Smooth muscle cell (in vitro differentiated cells): ENCODE measurements around the gene UBE4B. TPM values are rescaled to one million over a fixed set of nuclear protein-coding genes. Genes with fewer than 3 reads are reported as not detected.

Source experiments
- DNase-seq: peaks from one replicate; lab custom pipeline; 2025; ENCODE audit not compliant: unreplicated experiment; lab: John Stamatoyannopoulos, UW
- H2AFZ ChIP-seq: fragments of 200-600 bp; sonication (generic); 2 replicates; pipeline ENCODE4 v1.6.0; 2016; ENCODE audit warnings: antibody characterized with exemption, low read depth, mild to moderate bottlenecking
- H3F3A ChIP-seq: fragments of 200-600 bp; sonication (generic); 2 replicates; pipeline ENCODE4 v1.6.0; 2017; ENCODE audit warnings: antibody characterized with exemption, low read depth
- H3K27ac ChIP-seq: fragments of 200-600 bp; sonication (generic); 2 replicates; pipeline ENCODE4 v1.5.1; 2016; ENCODE audit warnings: low read depth, mild to moderate bottlenecking
- H3K27me3 ChIP-seq: fragments of 200-600 bp; sonication (generic); 2 replicates; pipeline ENCODE4 v1.6.1; 2016; ENCODE audit warnings: low read depth, mild to moderate bottlenecking
- H3K36me3 ChIP-seq: fragments of 200-600 bp; sonication (generic); 2 replicates; pipeline ENCODE4 v1.5.1; 2016; ENCODE audit warnings: low read depth
- H3K4me1 ChIP-seq: fragments of 200-600 bp; sonication (generic); 2 replicates; pipeline ENCODE4 v1.5.1; 2016; ENCODE audit warnings: low read depth
- H3K4me2 ChIP-seq: fragments of 200-600 bp; sonication (generic); 2 replicates; pipeline ENCODE4 v1.6.0; 2016; ENCODE audit warnings: mild to moderate bottlenecking
- H3K4me3 ChIP-seq: fragments of 200-600 bp; sonication (generic); 2 replicates; pipeline ENCODE4 v1.5.1; 2016; ENCODE audit warnings: mild to moderate bottlenecking
- H3K79me2 ChIP-seq: fragments of 200-600 bp; sonication (generic); 2 replicates; pipeline ENCODE4 v1.6.0; 2016; ENCODE audit warnings: low read depth, mild to moderate bottlenecking
- H3K9ac ChIP-seq: fragments of 200-600 bp; sonication (generic); 2 replicates; pipeline ENCODE4 v1.6.0; 2016; ENCODE audit warnings: low read depth
- H3K9me3 ChIP-seq: fragments of 200-600 bp; sonication (generic); replicated peaks from 2 replicates; pipeline ENCODE4 v1.5.1; 2016; ENCODE audit warnings: low read depth
- H4K20me1 ChIP-seq: fragments of 200-600 bp; sonication (generic); 2 replicates; pipeline ENCODE4 v1.6.0; 2016; ENCODE audit warnings: low read depth
- WGBS: methylation state at CpG from one replicate; pipeline ENCODE4 v1.1.7; 2016; ENCODE audit warnings: low lambda C conversion rate; 5-methylcytosine and 5-hydroxymethylcytosine counted together
- polyA plus RNA-seq: library from polyadenylated mRNA; unstranded; fragments of >200 nt; fragmentation: Nextera tagmentation; extraction: Ambion mirVana; gene quantifications from 2 replicates; pipeline ENCODE4 v1.2.1, GENCODE V29; 2016
- total RNA-seq: library from RNA; depleted of rRNA; stranded (reverse); fragments of >200 nt; gene quantifications from 2 replicates; pipeline ENCODE4 v1.2.3, GENCODE V29; 2014
- TF ChIP-seq, protein P1 (sequence below): fragments of 200-600 bp; sonication (generic); IDR thresholded peaks from 2 replicates; pipeline ENCODE4 v1.5.1; 2017; ENCODE audit warnings: borderline replicate concordance, mild to moderate bottlenecking, antibody characterized with exemption; ENCODE audit not compliant: insufficient read depth, poor library complexity, severe bottlenecking

UBE4B gene
- total and polyA plus RNA-seq, 2 experiments from 2014 or later = 20.9 to 54.7 TPM

GRCh38 chr1:10177876-10178275, 145.1 kb downstream of the UBE4B start:
- Histone ChIP-seq H3K36me3 (peaks cover 4% of the 10 kb centered on the region), H2AFZ (no peak overlapping the region), H3K4me3 (no peak overlapping the region), H3K79me2 (no peaks in the 10 kb centered on the region), H3K9ac (no peak overlapping the region), H4K20me1 (no peaks in the 10 kb centered on the region), H3K27ac (no peak overlapping the region), H3K9me3 (no peaks in the 10 kb centered on the region), H3K27me3 (no peaks in the 10 kb centered on the region), H3K4me2 (no peak overlapping the region), H3F3A (no peaks in the 10 kb centered on the region), H3K4me1 (peaks cover 34% of the 10 kb centered on the region)
- 87% methylated on average over 5 of the region's 5 CpGs for WGBS
- DNase-seq = no peak
- TF ChIP-seq, protein P1, sequence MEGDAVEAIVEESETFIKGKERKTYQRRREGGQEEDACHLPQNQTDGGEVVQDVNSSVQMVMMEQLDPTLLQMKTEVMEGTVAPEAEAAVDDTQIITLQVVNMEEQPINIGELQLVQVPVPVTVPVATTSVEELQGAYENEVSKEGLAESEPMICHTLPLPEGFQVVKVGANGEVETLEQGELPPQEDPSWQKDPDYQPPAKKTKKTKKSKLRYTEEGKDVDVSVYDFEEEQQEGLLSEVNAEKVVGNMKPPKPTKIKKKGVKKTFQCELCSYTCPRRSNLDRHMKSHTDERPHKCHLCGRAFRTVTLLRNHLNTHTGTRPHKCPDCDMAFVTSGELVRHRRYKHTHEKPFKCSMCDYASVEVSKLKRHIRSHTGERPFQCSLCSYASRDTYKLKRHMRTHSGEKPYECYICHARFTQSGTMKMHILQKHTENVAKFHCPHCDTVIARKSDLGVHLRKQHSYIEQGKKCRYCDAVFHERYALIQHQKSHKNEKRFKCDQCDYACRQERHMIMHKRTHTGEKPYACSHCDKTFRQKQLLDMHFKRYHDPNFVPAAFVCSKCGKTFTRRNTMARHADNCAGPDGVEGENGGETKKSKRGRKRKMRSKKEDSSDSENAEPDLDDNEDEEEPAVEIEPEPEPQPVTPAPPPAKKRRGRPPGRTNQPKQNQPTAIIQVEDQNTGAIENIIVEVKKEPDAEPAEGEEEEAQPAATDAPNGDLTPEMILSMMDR = no peak

DNA sequence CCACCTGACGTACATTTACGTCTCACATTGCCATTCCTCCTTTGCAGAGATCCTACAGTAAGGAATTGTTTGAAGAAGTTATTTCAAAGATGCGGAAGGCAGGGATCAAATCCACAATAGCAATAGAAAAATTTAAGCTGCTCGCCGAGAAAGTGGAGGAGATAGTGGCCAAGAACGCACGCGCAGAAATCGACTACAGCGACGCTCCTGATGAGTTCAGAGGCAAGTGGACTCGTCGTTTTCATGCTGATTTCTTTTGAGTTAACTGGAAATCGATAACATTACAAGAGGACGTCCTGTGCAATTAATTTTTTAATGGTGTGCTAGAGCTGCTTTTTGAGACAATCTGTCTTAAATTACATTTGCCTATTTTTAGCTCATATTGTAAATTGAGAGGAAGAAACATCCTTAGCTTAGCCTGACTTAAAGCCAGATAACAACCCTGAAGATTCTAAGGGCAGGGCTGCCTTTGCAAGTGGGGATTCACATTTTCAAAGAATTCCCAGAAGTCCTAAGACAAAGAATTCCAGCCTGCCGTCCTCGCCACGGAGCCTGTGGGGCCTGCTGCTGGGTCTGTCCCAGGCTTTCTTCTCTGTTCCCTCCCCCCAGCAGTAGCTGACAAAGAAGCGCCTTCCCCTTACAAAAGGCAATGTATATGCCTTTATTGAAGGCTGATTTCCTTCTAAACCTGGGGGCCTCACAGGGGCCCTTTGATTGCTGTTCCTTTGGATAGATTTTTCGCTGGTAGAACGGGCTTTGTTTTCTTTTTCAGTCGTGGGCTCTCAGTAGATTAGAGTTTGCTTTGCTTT, 146.0 kb downstream of the UBE4B start:
- Histone ChIP-seq H3K9me3 (no peaks in the 10 kb centered on the region), H2AFZ (no peak overlapping the region), H3K4me2 (no peak overlapping the region), H3F3A (no peaks in the 10 kb centered on the region), H3K4me3 (no peak overlapping the region), H4K20me1 (no peaks in the 10 kb centered on the region), H3K4me1 (peaks cover 34% of the 10 kb centered on the region), H3K79me2 (no peaks in the 10 kb centered on the region), H3K36me3 (peaks cover 4% of the 10 kb centered on the region), H3K27me3 (no peaks in the 10 kb centered on the region), H3K9ac (no peak overlapping the region), H3K27ac (no peak overlapping the region)
- TF ChIP-seq, protein P1 = no peak
- no peak for DNase-seq
- 77% methylated on average over 22 of the region's 22 CpGs for WGBS

DNA sequence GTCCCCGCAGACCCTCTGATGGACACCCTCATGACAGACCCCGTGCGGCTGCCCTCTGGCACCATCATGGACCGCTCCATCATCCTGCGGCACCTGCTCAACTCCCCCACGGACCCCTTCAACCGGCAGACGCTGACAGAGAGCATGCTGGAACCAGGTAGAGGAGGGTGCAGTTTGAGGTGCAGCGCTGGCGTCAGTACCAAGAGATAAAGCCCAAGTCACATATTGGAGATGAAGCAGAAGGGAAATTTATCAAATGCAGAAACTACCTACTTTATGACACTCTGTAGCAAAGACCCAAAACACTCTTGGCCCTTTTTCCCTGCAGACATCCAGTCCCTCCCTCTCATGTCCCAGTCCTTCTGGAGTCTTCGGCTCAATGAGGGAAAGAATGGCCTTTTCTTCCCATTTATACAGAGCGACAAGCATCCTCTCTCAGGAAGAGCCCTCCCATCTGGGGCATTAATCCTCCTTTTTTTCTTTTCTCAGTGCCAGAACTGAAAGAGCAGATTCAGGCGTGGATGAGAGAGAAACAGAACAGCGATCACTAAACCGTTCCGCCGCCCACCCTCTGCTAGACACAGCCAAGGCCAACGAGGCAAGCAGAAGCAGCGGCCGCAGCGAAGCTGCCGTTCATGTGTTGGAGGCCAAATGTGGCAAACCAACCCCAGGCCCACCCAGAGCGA, 146.8 kb downstream of the UBE4B start:
- no peaks in the 10 kb centered on the region for H3K9me3 ChIP-seq
- no peak for DNase-seq
- H2AFZ ChIP-seq = no peak overlapping the region
- TF ChIP-seq, protein P1 = no peak
- H3K27ac ChIP-seq = no peak overlapping the region
- no peak overlapping the region for H3K4me2 ChIP-seq
- no peaks in the 10 kb centered on the region for H4K20me1 ChIP-seq
- H3K79me2 ChIP-seq = no peaks in the 10 kb centered on the region
- H3K4me1 ChIP-seq = peaks cover 34% of the 10 kb centered on the region
- peaks cover 4% of the 10 kb centered on the region for H3K36me3 ChIP-seq
- no peaks in the 10 kb centered on the region for H3F3A ChIP-seq
- 89% methylated on average over 23 of the region's 23 CpGs for WGBS
- no peak overlapping the region for H3K4me3 ChIP-seq
- no peaks in the 10 kb centered on the region for H3K27me3 ChIP-seq
- no peak overlapping the region for H3K9ac ChIP-seq
